Measurements from ENCODE around the gene EIF3J.
A peak's percentile ranks its signal among the peaks of the same experiment; 100 is the strongest.
"Not testable (repeated sequence)": the region's sequence is repeated elsewhere in the genome, so short reads cannot be mapped to it uniquely, and the experiment has no call there.

The EIF3J gene

GRCh38 chr15:44542596-44542995, 5.6 kb downstream of the EIF3J start:
- no peak for DNase-seq (ENCODE audit: low read depth)

- not testable (repeated sequence) for DNase-seq (ENCODE audit: low read depth)
These were observed 7.8 kb downstream of the EIF3J start for GRCh38 chr15:44544745-44545144.

- peak; percentile 22 for DNase-seq (ENCODE audit: low read depth)
These were observed 9.2 kb downstream of the EIF3J start for GRCh38 chr15:44545913-44546802.

- DNase-seq (ENCODE audit: low read depth): not testable (repeated sequence)
These were observed 12.2 kb downstream of the EIF3J start for GRCh38 chr15:44549152-44549551.

GRCh38 chr15:44550256-44550655, 13.3 kb downstream of the EIF3J start:
- no peak for DNase-seq (ENCODE audit: low read depth)

- DNase-seq (ENCODE audit: low read depth): no peak
These were observed 13.8 kb downstream of the EIF3J start for GRCh38 chr15:44550734-44551133.

- no peak for DNase-seq (ENCODE audit: low read depth)
These were observed 18.2 kb downstream of the EIF3J start for GRCh38 chr15:44554934-44555723.

GRCh38 chr15:44560926-44561325, 24.0 kb downstream of the EIF3J start:
- DNase-seq (ENCODE audit: low read depth): not testable (repeated sequence)

- no peak for DNase-seq (ENCODE audit: low read depth)
These were observed 28.6 kb downstream of the EIF3J start for GRCh38 chr15:44565387-44566154.

GRCh38 chr15:44566155-44566540, 29.2 kb downstream of the EIF3J start:
- no peak for DNase-seq (ENCODE audit: low read depth)

GRCh38 chr15:44568338-44568737, 31.4 kb downstream of the EIF3J start:
- no peak for DNase-seq (ENCODE audit: low read depth)

GRCh38 chr15:44569316-44569715, 32.4 kb downstream of the EIF3J start:
- no peak for DNase-seq (ENCODE audit: low read depth)

- no peak for DNase-seq (ENCODE audit: low read depth)
These were observed 33.4 kb downstream of the EIF3J start for GRCh38 chr15:44570361-44570760.

GRCh38 chr15:44573386-44573785, 36.4 kb downstream of the EIF3J start:
- no peak for DNase-seq (ENCODE audit: low read depth)

GRCh38 chr15:44574734-44575133, 37.8 kb downstream of the EIF3J start:
- no peak for DNase-seq (ENCODE audit: low read depth)

- no peak for DNase-seq (ENCODE audit: low read depth)
These were observed 43.2 kb downstream of the EIF3J start for GRCh38 chr15:44580105-44580504.

- no peak for DNase-seq (ENCODE audit: low read depth)
These were observed 47.3 kb downstream of the EIF3J start for GRCh38 chr15:44584162-44584749.

- no peak for DNase-seq (ENCODE audit: low read depth)
These were observed 48.7 kb downstream of the EIF3J start for GRCh38 chr15:44585633-44586032.

- DNase-seq (ENCODE audit: low read depth): no peak
These were observed 51.6 kb downstream of the EIF3J start for GRCh38 chr15:44588541-44588940.

- no peak for DNase-seq (ENCODE audit: low read depth)
These were observed 54.4 kb downstream of the EIF3J start for GRCh38 chr15:44591326-44591725.

- DNase-seq (ENCODE audit: low read depth): no peak
These were observed 56.2 kb downstream of the EIF3J start for GRCh38 chr15:44593042-44593736.
